T-helper 1 cell treated with Interleukin-12 subunit alpha and Interleukin-12 subunit beta and Interleukin-4 antibody, amounts not matched to agents 30 ng/mL and 1 ng/mL, for 36 hours (primary cell): ENCODE measurements around the gene SIRPB2. TPM values are rescaled to one million over a fixed set of nuclear protein-coding genes. Genes with fewer than 3 reads are reported as not detected.

Experiments
- intact Hi-C: fragments of 100-400 bp; cut with micrococcal nuclease; formaldehyde crosslinking; loops from one replicate; pipeline ENCODE4 v1.15.1; 2024
- total RNA-seq: library from RNA; stranded (reverse); gene quantifications from 2 replicates; pipeline ENCODE4 v1.2.3, GENCODE V29; 2022

The SIRPB2 gene
- total RNA-seq, 1 donor from 2014 or later: not detected

DNA sequence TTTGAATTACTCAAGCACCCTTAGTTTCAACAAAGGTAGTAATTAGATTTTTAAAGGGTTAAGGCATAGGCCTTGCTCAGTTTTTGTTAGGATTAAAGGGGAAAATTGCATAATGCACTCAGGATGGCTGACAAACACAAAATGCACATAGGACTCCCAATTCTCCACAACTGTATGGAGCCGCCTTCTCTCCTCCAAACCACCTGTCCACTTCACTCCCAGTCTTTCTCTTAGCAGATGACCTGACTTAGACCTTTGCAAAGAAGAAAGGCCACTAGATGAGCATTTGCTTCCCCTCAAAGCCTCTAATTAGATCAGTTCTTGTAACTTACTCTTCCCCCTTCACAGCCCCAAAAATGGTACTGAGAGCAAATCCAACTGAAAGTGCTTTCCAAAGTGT, 44.7 kb downstream of the SIRPB2 start:
- intact Hi-C loops: no loop called here

DNA sequence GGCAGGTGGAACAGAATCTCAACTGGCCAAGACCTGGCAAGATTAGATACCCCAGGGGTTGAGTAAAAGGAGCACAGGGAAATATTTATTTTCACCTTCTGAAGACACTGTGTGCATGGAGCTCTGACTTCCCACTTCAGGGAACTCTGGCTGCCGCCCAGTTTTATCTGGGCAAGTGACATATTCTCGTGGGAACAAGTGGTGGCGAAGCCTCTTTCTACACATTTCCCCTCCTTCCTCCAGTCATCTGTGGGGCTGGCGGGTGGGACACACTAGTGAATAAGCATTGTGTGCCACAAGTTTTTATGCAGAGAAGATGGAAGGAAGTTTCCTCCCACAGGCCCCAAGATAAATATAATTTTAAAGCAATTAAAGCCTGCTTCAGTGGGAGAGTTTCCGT, 48.1 kb downstream of the SIRPB2 start:
- intact Hi-C loops: no loop called here

DNA sequence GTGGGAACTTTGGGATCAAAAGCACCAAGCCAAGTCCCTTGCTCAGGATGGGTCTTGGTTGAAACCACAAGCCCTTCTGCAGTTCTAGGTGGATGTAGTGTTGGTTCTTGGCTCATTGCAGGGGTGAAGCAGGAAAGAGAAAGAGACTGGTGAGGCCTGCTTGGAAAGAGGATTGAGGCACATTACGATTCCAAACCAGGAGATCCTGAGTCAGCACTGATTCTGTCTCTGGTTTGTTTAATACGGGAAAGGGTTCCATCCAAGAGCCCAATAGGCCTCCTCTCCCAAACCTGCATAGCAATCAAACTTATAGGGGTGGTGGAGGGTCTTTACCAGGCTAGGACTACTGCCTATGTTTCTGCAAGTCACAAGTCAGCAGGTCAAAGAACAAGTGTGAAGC, 48.9 kb downstream of the SIRPB2 start:
- intact Hi-C loops: no loop called here

DNA sequence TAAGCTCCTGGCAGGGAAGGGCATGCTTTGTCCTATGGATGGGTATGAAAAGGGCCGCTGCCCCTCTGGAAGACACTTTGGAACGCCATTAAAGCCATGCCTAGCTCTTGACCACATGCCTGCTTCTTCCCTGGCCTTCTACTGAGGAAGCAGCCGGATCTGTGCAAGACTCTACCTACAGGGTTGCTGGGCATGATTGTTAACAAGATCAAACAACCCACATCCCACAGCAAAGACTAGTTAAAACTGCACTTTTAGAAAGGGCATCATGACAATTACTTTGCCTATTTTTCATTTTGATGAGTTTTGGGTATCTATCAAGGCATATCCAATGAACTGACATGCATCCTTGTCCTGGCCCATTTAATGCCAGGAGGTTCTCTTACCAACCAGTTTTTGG, 50.1 kb downstream of the SIRPB2 start:
- intact Hi-C loops: no loop called here

DNA sequence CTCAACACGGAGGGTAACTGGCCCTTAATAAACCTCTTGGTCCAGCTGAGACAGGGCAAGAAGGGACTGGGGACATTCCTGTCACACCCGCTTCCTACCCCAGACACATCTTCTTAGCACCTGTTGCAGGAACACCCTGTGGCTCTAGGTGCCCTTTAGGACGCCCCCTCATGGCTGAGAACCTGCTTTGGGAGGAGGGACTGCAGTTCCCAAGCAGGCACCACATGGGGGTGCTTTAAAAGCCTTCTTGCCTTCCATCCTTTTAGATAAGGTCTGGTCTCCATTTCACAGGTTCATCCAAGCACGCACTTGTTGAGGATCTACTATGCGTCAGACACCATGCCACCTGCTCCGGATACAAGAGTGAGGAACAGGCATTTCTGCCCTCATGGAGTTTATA, 51.2 kb downstream of the SIRPB2 start:
- intact Hi-C loops: no loop called here

DNA sequence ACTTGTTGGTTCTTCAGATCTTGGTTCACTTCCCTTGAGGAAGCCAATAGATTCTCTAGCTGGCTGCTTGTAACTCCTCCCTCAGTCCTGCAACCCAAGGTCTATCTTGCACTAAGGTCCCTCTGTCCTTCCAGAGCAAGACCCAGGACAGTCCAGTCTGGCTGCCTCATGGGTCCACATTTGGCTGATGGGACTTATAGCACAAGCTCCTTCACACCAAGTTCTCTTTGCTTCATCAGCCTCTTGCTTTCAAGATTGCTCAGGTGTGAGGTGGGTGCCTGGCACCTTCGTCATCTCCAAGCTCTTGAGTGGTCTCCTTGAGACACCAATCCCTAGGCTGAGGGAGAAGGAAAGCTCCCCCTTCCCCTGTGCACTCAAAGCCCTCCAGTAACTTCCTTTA, 52.9 kb downstream of the SIRPB2 start:
- intact Hi-C loops: no loop called here

DNA sequence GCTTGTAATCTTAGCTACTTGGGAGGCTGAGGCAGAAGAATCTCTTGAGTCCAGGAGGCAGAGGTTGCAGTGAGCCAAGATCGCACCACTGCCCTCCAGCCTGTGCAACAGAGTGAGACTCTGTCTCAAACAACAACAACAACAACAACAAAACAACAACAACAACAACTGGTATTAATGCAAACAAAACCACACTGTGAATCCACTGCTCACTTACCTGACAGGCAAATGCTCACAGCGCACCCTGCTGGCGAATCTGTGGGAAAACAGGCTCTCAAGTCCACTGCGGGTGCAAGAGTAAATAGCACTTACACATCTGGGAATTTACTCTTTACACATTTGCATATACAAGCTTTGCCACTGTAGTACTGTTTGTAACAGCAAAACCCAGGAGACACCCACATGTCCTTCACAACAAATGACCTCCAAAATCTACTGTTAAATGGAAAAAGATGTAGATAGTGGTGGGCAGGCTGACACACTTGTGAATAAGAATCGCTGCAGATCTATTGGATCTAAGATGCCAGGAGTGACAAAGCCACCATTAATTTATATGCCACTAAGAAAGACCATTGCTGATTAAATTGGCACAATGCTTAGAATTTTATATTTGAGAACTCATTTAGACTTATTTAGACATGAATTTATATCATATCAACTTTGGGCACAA, 53.9 kb downstream of the SIRPB2 start:
- intact Hi-C loops: loop anchor here (1.0 kb wide), 8 partner anchors 29 to 319 kb away; partner anchors contain the start of genes FKBP1A, NSFL1C, PSMF1 and SNPH

DNA sequence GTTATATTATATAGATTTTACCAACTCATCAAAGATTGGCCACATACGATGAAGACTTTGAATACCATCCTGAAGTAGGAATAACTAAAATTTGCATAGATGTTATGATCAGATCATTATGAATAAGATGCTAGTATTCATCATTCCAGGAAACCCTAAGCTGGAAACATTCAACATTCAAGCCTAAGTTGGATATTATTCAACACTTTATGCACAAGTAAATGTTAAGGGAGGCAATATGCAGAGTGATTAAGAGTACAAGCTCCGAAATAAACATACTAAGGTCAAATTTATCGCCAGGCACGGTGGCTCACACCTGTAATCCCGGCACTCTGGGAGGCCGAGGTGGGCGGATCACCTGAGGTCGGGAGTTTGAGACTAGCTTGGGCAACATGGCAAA, 55.0 kb downstream of the SIRPB2 start:
- intact Hi-C loops: no loop called here

DNA sequence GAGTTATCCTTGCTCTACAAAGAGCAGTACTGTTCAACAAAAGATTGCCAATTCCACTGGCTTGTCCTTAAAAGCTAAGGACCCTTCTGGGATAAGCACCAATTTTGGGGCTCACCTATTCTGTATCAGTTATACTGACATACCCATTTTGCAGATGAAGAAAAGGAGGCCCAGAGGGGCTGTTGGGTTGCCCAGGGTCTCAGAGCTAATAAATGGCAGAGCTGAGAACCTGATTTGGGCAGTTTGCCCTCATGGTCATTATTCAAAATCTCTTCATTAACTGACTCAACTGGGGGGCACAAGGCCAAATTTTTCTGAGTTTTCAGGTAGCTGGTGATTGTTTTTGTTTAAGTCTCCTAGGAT, 55.9 kb downstream of the SIRPB2 start:
- intact Hi-C loops: loop anchor here (1.0 kb wide), 2 partner anchors 110 to 209 kb away; partner anchors contain the start of gene RAD21L1

DNA sequence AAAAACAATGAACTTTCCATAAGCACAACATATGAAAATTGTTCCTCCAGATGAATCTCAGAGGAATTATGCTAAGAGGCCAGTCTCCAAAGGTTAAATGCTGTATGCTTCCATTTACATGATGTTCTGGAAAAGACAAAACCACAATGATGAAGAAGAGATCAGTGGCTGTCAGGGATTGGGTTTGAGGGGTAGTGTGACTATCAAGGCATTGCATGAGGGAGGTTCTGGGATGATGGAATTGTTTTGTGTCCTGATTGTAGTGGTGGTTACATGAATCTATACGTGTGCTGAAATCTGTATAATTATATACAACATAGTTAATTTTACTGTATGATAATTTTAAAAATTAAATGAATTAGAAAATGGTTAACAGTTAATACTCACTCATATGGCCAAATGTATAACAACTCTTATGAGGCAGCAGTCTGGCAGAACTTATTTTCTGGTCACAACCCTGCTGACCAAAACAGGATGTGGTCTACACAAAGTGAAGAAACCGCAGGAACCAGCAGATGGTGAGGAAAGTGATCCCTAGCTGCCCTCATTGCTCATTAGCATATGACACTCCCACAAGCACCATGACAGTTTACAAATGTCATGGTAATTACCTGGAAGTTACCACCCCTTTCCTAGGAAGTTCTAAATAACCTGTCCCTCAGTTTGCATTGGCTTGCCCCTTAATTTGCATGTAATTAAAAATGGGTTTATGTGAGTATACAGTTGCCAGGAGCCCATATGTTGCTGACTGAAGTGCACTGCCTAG, 56.5 kb downstream of the SIRPB2 start:
- intact Hi-C loops: loop anchor here (1.0 kb wide), 2 partner anchors 109 to 208 kb away; partner anchors contain the start of gene RAD21L1

DNA sequence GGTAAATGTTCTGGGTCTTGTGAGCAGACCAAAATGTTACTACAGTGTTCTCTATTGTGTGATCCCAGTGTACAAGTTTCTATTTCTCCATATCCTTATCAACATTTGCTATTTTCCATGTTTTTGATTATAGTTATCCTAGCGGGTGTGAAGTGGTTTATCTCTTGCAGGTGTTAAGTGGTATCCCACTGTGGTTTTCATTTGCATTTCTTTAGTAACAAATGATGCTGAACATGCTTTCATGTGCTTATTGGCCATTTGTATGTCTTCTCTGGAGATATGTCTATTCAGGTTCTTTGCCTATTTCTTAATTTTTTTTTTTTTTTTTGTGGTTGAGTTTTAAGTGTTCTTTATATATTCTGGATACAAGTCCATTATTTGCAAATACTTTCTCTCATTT, 60.1 kb downstream of the SIRPB2 start:
- intact Hi-C loops: no loop called here

DNA sequence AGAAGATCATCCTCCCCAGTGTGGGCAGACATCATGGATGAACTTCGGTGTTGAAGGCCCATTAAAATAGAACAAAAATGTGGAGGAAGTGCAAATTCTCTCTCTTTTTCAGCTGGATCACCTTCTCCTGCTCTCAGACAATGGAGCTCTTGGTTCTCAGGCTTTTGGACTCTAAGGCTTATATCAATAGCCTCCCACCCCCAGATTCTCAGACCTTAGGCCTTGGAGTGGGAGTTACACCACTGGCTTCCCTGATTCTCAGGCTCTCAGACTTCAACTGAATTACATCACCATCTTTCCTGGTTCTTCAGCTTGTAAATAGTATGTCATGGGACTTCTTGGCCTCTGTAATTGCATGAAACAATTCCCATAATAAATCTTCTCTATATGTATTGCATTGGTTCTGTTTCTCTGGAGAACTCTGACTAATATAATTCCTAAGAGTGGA, 61.2 kb downstream of the SIRPB2 start:
- intact Hi-C loops: no loop called here

DNA sequence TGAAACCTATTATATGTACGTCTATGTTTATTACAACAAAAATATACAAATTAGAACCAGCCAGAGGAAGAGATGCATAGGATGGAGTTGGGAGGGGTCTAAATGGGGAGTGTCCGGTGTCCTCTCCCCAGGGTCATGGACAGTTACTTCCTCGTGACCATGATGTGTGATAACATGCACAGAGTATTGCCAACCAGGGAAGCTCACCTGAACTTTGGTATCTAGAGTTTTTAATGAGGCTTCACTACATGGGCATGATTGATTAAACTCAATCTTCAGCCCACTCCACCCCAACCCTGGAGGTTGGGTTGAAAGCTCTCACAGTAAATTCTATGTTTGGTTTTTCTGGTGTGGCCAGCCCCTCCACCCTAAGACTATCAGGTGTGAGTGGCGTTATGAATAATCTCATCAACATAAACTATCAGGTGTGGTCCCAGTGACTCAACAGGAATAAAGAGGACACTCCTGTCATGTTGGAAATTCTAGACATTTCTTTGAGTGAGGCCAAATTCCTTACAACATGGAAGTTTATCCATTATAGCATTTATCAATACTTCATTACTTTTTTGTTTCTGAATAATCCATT, 62.0 kb downstream of the SIRPB2 start:
- intact Hi-C loops: no loop called here

DNA sequence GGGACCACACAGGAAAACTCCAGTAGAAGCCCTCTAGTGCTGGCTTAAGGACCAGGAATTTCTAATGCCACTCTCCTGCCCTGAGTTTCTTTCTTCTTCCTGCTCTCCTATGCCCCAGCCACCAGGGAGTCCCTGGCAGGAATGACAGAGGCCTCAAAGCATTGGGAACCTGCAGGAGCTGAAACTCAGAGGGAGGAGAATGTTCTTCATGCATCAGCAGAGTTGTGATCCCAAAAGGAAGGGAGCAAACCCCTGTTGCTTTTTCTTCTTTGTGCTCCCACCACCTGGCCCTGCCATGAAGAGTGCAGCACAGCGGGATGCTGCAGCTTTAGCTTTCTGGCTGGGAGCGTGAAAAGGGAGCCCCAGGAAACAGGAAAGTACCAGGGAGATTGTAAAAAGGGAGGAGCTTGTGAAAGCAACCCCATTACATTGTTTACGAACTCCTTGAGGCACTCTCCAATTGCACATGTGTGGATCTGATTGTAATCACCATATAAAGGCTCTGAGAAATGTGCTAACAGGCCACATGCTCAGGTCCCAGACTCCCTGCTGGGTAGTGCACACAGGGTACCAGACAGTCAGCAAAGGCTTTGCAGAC, 63.7 kb downstream of the SIRPB2 start:
- intact Hi-C loops: no loop called here

DNA sequence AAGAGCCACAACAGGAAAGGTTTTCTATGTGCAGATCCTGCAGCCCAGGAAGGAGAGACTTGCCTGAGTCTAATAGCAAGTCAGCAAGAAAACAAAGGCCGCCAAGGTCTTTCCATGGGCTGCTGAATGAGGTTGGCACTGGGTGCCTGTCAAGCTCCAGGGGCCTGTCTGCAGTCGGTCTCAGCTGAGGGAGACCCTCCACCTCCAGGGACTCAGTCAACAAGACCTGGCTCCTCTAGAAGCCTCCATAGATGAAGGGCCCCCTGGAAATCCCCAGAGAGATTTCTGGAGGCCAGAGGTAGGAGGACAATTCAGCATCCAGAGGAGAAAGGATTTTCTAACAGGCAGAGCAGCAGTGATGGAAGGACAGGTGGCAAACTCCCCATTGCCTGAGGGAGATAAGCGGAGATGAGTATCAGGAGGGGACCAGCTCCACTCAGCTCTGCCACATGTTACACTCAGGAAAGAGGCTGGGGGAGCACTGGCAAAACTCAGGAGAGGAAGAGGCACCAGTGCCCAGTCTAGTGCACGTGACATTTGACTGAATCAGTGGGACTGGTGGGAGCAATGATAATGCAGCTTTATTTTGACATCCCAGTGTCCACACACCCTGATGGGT, 64.9 kb downstream of the SIRPB2 start:
- intact Hi-C loops: no loop called here

Other genes starting within 250 kb of the SIRPB2 start
- 6.1 and 6.8 TPM in 2 replicates for gene SNPH, start 225.1 kb downstream of the SIRPB2 start, total RNA-seq
- gene SDCBP2, start 162.3 kb downstream of the SIRPB2 start, total RNA-seq: 1.9 and 2.5 TPM in 2 replicates
- 253 and 254 TPM in 2 replicates for gene FKBP1A, start 98.4 kb downstream of the SIRPB2 start, total RNA-seq
- 79.3 and 81.3 TPM in 2 replicates for gene NSFL1C, start 24.6 kb downstream of the SIRPB2 start, total RNA-seq
- gene SIRPD, start 66.3 kb upstream of the SIRPB2 start, total RNA-seq: 0.29 and 0.39 TPM in 2 replicates
- 3.0 and 4.5 TPM in 2 replicates for gene SIRPB1, start 128.6 kb upstream of the SIRPB2 start, total RNA-seq
- 70.5 and 70.7 TPM in 2 replicates for gene SIRPG, start 166.4 kb upstream of the SIRPB2 start, total RNA-seq